Activated CD8-positive, alpha-beta memory T cell treated with anti-CD3 and anti-CD28 coated beads for 1 hour (primary cell): Measurements from ENCODE around the gene UMODL1.

Experiments used
- DNase-seq, 2 donors: peaks; one replicate each; pipeline ENCODE4 v3.0.0-alpha.2; 2020; ENCODE audit warnings: low read depth in 1 of 2; ENCODE audit errors: extremely low read depth in 1 of 2

The UMODL1 gene

GRCh38 chr21:42125571-42126544 lies 54.7 kb downstream of the UMODL1 start:
- DNase-seq: no peak

GRCh38 chr21:42127164-42128150 lies 56.3 kb downstream of the UMODL1 start:
- DNase-seq: no peak

DNA sequence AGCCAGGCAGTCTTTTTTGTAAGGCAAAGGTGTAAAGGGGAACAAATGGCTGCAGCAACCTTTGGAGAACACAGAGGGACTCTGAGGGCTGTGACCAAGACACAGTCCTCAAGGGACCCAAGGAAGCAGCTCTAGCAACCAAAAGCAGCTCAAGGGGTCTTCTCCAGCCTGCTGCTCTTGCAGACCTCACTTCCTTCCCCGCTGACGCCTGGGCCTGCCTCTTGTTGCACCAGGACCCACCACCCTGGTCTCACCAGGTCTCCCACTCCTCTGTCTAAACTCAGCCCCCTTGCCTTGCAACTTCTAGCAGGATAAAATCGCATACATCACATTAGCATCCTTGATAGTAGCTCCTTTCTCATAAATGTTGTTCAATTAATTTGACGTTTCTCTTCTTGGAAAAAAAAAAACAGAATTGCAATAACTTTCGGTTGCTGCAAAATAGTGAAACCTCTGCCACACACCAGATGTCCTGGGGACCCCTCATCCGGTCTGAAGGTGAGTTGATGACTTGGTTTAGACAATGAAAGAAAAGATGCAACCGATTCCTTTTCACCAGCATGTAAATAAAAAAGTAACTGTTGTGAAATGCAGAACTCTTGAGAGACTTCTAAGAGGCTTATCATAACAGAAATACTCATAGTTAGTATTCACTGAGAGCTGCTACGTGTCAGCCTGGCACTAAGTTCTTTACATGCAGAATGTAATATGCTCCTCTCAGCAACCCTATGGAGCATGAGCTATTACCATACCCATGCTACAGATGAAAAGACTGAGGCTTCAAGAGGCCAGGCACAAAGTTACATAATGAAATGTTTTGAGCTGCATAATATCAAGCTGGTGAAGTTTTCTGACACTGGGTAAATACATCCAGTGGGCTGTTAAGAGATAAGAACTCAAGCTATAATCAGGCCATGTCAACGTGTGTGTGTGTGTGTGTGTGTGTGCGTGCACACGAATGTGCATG lies 58.5 kb downstream of the UMODL1 start:
- no peak for DNase-seq

DNA sequence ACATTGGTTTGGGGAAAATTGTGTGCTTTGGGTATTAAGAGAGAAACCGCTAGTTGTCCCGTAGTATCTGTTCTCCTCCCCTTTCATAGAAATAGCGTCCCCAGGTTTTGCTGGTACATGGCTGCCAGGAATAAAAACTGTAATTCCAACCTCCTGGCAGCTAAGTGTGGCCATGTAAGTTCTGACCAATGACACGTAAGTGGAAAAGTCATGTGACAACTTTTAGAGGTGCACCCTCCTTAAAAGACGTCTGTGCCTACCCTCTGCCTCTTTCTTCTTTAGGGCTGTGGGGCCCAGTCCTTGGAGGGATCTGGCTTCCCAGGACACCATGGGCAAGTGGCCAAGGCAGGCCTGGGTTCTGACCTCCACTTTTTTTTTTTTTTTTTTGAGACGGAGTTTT lies 59.3 kb downstream of the UMODL1 start:
- no peak for DNase-seq

GRCh38 chr21:42132183-42132582 lies 61.1 kb downstream of the UMODL1 start:
- DNase-seq: no peak

DNA sequence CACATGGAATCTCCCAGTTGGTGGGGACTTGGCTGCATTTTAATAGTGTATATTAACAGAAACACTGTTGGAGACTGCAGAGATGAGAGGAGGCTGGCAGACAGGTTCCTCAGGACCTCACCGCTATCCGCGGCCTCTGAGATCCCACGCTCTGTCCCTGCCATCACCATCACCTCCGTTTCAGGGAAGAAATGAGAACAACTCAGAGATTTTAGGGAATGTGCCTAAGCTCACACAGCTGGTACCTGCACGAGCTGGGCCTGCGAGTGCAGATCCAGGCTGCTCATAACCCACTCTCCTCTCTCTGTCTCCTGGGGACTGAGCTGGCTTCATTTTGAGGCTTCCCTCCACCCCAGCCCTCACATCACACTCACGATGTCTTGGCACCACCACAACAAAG lies 62.0 kb downstream of the UMODL1 start:
- DNase-seq: no peak

GRCh38 chr21:42135386-42136052 lies 64.4 kb downstream of the UMODL1 start:
- no peak for DNase-seq

DNA sequence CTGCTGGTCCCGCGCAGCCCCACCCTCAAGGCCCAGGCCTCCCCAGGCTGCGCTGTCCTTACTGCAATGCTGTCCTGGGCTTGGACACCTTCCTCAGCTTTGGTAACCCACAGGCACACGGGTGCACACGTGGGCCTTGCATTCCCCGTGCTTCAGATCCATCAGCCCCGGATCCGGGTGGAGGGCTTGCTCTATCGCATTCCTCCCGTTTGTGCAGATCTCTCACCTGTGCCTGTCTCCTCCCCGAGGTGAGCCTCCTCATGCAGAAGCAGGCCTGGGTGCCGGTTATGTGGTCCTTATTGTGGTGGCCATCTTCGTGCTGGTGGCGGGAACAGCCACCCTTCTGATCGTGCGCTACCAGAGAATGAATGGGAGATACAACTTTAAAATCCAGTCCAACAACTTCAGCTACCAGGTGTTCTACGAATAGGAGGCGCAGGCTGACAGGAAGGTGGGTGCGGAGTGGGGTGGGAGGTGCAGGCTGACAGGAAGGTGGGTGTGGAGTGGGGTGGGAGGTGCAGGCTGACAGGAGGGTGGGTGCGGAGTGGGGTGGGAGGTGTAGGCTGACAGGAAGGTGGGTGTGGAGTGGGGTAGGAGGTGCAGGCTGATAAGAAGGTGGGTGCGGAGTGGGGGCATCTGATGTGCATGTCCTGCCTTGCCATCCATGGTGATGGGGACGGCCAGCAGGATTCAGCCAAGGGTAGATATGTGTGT lies 66.2 kb downstream of the UMODL1 start:
- DNase-seq: no peak

- no peak for DNase-seq
Measured at GRCh38 chr21:42140196-42140934, 69.2 kb downstream of the UMODL1 start.

GRCh38 chr21:42141643-42142042 lies 70.5 kb downstream of the UMODL1 start:
- no peak for DNase-seq

GRCh38 chr21:42142141-42142540 lies 71.0 kb downstream of the UMODL1 start:
- DNase-seq: no peak

DNA sequence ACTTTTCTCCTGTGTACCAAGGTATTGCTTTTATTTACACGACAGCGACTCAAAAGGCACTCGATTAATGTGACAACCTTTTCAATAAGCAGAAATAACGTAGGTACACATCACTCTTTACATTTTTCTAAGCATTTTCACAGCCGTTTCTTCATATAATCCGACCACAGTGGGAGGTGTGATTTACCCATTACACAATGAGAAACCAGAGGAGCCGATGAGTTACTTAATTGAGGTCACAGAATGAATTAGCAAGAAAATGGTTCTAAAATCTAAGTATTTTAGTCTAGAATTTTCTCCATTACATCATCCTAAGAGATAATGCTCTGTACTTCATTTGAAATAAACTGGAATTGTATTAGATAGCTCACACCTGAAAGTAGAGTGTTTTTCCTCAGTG lies 71.5 kb downstream of the UMODL1 start:
- DNase-seq: no peak

DNA sequence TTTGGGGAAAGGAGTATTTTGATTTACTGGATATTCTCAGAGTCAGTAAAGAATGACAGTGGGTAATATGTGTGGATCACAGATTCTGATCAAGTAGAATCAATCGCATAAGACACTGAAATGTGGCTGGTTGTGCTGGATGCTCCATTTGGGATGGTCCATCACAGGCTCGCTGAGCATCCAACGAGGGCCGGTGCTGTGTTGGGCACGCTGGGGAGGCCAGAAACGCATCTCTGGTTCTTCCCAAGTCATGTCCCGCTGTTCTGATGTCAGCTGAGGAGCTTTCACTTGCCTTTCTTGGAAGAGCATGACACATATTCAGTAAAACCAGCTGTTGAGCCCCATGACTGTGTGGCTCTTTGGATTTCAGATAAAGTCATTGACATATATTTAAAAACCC lies 72.0 kb downstream of the UMODL1 start:
- DNase-seq: no peak

DNA sequence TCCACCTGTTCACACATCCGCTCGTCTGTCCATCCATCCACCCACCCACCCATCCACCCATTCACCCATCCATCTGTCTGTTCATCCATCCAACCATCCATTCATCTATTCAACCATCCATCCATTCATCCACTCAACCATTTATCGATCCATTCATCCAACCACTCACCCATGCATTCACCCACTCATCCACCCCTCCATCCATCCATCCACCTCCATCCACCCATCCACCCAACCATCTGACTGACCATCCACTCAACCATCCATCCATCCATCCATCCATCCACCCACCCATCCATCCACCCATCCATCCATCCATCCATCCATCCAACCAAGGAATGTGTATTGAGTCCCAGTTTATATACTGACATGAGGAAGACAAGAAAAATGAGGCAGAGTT lies 73.1 kb downstream of the UMODL1 start:
- DNase-seq: no peak

- no peak for DNase-seq
Measured at GRCh38 chr21:42144679-42145568, 73.8 kb downstream of the UMODL1 start.

DNA sequence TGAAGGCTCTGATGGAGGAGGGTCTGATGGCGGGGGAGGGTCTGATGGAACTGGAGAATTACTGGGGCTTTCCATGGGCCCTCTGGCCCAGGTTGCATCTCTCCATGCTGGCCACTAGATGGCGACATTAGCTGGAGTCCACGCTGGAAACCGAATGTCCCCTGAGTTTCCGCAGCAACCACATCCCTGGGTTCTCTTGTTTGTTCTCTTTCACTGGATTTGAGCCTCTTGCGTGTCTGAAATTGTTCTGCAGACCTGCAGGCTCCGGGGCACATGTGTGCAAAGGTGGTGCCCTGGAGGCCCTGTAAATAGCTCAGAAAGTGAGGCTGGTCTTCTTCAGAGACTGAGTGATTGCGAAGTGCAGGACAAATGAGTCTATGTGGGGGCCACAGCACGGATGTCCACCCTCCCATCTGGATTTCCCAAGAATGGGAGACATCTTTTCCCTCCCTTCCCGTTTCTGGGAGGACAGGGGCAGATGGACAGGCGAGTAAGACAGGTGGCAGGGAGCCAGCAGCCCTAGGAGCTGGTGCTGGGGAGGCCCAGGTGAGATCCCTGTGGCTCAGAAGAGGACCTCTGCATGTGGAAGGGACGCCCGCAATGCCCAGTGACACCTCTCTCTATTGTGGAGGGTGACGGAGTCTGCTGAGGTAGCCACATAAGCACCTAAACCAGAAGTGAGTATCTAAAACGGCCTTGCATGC lies 74.6 kb downstream of the UMODL1 start:
- peak; percentile 38 to 43 for DNase-seq

DNA sequence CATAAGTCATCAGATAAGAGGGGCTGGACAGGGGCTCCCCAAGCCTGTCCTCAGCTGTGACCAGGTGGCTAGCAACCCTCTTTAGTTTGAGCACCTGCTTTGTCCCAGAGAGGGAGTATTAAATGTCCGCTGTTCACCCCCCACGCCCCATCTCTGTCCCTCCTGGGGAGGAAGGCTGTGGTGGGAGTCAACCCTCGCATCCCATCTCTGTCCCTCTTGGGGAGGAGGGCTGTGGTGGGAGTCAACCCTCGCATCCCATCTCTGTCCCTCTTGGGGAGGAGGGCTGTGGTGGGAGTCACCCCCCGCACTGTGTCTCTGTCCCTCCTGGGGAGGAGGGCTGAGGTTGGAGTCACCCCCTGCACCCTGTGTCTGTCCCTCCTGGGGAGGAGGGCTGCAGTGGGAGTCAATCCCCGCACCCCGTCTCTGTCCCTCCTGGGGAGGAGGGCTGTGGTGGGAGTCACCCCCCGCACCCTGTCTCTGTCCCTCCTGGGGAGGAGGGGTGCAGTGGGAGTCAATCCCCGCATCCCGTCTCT lies 75.2 kb downstream of the UMODL1 start:
- DNase-seq: no peak
